ENCODE results near the gene DUSP16.

GRCh38 chr12:12559719-12560296 lies 2.9 kb downstream of the DUSP16 start:
- TF ChIP-seq ESRRA (IDR thresholded peaks at IDR 0.05; ENCODE audit: borderline replicate concordance, low read length) (no peak), ZC3H11A (IDR thresholded peaks at IDR 0.05) (no peak), NR3C1 (IDR thresholded peaks at IDR 0.05) (no peak), CTCF (IDR thresholded peaks at IDR 0.05) (no peak), POLR2A (IDR thresholded peaks at IDR 0.05; ENCODE audit: low read length) (no peak), HOXB13 (CRISPR knock-in tag; IDR thresholded peaks at IDR 0.05; ENCODE audit: low read depth) (no peak)

Measured in A549 (cell line).